Measurements from ENCODE around the gene PCDHGA1.
"Not testable (repeated sequence)": the region's sequence is repeated elsewhere in the genome, so short reads cannot be mapped to it uniquely, and the experiment has no call there.

Gene PCDHGA1

DNA sequence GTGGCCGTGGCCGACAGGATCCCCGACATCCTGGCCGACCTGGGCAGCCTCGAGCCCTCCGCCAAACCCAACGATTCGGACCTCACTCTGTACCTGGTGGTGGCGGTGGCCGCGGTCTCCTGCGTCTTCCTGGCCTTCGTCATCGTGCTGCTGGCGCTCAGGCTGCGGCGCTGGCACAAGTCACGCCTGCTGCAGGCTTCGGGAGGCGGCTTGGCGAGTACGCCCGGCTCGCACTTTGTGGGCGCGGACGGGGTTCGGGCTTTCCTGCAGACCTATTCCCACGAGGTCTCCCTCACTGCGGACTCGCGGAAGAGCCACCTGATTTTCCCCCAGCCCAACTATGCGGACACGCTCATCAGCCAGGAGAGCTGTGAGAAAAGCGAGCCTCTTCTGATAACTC, 15.7 kb downstream of the PCDHGA1 start:
- not testable (repeated sequence) for DNase-seq (ENCODE audit: low read depth in 2 of 2)

- no peak for DNase-seq (ENCODE audit: low read depth in 2 of 2)
Measured at GRCh38 chr5:141349917-141350619, 19.8 kb downstream of the PCDHGA1 start, which contains the start of gene PCDHGB1. TSS of gene PCDHGB1 (plus strand) at chr5:141350099. CDS start at chr5:141350261, 162 bp downstream.

DNA sequence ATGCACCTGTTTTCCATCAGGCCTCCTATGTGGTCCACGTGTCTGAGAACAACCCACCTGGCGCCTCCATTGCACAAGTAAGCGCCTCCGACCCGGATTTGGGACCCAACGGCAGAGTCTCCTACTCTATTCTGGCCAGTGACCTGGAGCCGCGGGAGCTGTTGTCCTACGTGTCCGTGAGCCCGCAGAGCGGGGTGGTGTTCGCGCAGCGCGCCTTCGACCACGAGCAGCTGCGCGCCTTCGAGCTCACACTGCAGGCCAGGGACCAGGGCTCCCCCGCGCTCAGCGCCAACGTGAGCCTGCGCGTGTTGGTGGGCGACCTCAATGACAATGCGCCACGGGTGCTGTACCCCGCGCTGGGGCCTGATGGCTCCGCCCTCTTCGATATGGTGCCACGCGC, 21.3 kb downstream of the PCDHGA1 start:
- DNase-seq (ENCODE audit: low read depth in 2 of 2): no peak

DNA sequence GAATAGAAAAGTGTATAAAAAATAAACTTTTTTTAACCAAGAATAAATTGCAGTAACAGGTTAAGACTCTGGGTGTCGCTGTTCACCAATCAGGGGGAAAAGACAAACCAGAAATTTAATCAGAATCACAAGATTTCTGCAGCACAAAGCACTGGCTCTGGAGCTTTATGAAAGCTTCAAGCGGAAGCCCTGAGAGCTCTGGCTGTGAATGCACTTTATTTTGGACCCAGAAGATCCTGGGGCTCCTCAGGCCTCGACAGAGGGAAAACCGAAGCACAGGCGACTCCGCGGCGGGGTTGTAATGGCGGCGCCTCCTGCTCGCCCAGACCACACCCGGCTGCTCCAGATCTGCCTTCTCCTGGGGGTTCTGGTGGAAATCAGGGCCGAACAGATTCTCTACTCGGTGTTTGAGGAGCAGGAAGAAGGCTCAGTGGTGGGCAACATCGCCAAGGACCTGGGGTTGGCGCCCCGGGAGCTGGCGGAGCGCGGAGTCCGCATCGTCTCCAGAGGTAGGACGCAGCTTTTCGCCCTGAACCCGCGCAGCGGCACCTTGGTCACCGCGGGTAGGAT, 24.7 kb downstream of the PCDHGA1 start, which contains the start of gene PCDHGA4:
TSS of gene PCDHGA4 (plus strand) at position 122 of the 570 bp plus-strand sequence. CDS start at position 209, 87 bp downstream.
- no peak for DNase-seq (ENCODE audit: low read depth in 2 of 2)

- DNase-seq (ENCODE audit: low read depth in 2 of 2): no peak
Measured at GRCh38 chr5:141355641-141356040, 25.3 kb downstream of the PCDHGA1 start.

DNA sequence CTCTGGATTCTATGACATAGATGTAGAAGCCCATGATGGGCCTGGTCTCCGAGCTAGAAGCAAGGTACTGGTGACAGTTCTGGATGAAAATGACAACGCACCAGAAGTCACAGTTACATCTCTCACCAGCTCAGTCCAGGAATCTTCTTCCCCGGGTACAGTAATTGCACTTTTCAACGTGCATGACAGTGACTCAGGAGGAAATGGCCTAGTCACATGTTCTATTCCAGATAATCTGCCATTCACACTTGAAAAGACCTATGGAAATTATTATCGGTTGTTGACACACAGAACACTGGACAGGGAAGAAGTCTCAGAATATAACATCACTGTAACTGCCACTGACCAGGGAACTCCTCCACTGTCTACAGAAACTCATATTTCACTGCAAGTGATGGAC, 25.8 kb downstream of the PCDHGA1 start:
- DNase-seq (ENCODE audit: low read depth in 2 of 2): no peak

DNA sequence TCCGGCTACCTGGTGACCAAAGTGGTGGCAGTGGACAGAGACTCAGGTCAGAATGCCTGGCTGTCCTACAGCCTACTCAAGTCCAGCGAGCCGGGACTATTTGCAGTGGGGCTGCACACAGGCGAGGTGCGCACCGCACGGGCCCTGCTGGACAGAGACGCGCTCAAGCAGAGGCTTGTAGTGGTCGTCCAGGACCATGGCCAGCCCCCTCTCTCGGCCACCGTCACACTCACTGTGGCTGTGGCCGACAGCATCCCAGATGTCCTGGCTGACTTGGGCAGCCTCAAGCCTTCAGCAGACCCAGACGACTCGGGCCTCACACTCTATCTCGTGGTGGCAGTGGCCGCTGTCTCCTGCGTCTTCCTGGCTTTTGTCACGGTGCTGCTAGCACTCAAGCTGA, 26.6 kb downstream of the PCDHGA1 start:
- no peak for DNase-seq (ENCODE audit: low read depth in 2 of 2)

- DNase-seq (ENCODE audit: low read depth in 2 of 2): no peak
Measured at GRCh38 chr5:141359790-141360426, 29.6 kb downstream of the PCDHGA1 start, which contains the start of gene PCDHGB2. TSS of gene PCDHGB2 (plus strand) at chr5:141359994. CDS start at chr5:141360136, 142 bp downstream.

DNA sequence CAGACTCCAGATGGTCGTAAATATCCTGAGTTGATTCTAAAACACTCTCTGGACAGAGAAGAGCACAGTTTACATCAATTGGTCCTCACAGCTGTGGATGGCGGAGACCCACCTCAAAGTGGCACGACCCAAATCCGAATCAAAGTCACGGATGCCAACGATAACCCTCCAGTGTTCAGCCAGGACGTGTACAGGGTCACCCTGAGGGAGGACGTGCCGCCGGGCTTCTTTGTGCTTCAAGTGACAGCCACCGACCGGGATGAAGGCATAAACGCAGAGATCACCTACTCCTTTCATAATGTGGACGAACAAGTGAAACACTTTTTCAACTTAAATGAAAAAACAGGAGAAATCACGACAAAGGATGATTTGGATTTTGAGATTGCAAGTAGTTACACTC, 30.4 kb downstream of the PCDHGA1 start:
- no peak for DNase-seq (ENCODE audit: low read depth in 2 of 2)

DNA sequence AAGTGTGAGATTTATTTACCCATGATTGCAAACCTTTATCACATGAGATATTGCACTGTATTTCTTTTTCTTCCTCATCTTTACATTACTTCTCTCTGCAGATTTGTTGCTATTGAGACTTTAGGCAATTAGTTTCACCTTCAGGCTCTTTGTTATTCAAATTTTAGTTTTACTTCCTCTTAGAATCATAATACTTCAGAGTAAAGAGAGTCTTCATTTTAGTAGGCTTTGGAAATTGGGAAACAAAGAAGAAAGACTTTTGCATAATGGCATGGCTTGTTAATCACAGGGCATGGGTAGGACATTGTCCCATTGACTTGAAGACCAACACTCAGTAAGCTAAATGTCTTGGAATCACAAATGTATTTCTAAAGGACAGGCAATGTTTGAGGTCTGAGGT, 32.4 kb downstream of the PCDHGA1 start:
- DNase-seq (ENCODE audit: low read depth in 2 of 2): no peak

DNA sequence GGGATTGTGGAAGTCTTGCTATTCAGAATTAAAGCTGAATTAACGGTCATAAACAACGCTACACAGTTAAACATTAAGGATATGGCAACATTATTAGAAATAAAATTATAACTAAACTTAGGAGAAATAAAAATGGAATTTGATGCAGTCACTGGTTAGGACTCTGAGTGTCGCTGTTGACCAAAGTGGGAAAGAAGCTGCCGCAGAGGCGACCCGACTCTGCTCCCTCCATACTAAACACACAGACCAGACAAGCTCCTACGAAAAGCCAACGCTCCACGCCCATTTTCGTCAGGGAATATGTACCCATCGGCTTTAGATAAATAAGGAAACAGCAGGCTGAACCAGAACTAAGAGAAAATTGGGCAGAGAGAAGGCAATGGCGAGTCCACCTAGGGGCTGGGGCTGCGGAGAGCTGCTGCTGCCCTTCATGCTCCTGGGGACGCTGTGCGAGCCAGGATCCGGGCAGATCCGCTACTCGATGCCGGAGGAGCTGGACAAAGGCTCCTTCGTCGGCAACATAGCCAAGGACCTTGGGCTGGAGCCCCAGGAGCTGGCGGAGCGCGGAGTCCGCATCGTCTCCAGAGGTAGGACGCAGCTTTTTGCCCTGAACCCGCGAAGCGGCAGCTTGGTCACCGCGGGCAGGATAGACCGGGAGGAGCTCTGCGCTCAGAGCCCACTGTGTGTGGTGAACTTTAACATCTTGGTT, 33.8 kb downstream of the PCDHGA1 start, which contains the start of gene PCDHGA5:
TSS of gene PCDHGA5 (plus strand) at position 211 of the 709 bp plus-strand sequence. CDS start at position 380, 169 bp downstream.
- no peak for DNase-seq (ENCODE audit: low read depth in 2 of 2)

- no peak for DNase-seq (ENCODE audit: low read depth in 2 of 2)
Measured at GRCh38 chr5:141366016-141366896, 35.9 kb downstream of the PCDHGA1 start.

GRCh38 chr5:141369994-141370848, 39.9 kb downstream of the PCDHGA1 start, which contains the start of gene PCDHGB3:
TSS of gene PCDHGB3 (plus strand) at chr5:141370242. CDS start at chr5:141370395, 153 bp downstream.
- no peak for DNase-seq (ENCODE audit: low read depth in 2 of 2)

- no peak for DNase-seq (ENCODE audit: low read depth in 2 of 2)
Measured at GRCh38 chr5:141371572-141372475, 41.5 kb downstream of the PCDHGA1 start.

DNA sequence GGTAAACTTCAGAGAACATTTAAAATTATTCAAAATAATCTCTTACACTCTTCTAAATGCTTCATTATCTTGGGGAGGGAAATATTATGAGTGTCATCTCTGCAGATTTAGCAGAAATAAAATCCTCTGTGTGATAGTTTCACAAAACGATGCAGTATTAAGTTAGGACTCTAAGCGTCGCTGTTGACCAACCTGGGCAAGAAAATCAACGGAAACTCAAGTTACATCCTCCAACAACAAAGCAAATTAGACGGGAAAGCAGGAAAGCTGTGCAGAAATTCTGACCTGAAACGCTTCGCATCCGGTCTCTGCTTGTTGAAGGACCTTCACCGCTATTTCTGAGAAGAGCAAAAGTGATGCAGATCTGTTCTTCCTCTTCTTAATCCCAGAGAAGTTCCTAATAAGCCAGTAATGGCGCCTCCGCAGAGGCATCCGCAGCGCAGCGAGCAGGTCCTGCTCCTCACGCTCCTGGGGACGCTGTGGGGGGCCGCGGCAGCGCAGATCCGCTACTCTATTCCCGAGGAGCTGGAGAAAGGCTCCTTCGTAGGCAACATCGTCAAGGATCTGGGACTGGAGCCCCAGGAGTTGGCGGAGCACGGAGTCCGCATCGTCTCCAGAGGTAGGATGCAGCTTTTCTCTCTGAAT, 43.5 kb downstream of the PCDHGA1 start, which contains the start of gene PCDHGA6:
TSS of gene PCDHGA6 (plus strand) at position 219 of the 645 bp plus-strand sequence. CDS start at position 412, 193 bp downstream.
- no peak for DNase-seq (ENCODE audit: low read depth in 2 of 2)

DNA sequence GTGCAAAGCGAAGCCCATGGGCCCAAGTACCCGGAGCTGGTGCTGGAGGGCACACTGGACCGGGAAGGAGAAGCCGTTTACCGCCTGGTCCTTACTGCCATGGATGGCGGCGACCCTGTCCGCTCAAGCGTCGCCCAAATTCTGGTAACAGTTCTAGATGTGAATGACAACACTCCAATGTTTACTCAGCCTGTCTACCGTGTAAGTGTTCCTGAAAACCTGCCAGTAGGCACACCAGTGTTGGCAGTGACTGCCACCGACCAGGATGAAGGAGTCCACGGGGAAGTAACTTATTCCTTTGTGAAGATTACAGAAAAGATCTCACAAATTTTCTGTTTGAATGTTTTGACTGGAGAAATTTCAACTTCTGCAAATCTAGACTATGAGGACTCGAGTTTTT, 44.3 kb downstream of the PCDHGA1 start:
- no peak for DNase-seq (ENCODE audit: low read depth in 2 of 2)

DNA sequence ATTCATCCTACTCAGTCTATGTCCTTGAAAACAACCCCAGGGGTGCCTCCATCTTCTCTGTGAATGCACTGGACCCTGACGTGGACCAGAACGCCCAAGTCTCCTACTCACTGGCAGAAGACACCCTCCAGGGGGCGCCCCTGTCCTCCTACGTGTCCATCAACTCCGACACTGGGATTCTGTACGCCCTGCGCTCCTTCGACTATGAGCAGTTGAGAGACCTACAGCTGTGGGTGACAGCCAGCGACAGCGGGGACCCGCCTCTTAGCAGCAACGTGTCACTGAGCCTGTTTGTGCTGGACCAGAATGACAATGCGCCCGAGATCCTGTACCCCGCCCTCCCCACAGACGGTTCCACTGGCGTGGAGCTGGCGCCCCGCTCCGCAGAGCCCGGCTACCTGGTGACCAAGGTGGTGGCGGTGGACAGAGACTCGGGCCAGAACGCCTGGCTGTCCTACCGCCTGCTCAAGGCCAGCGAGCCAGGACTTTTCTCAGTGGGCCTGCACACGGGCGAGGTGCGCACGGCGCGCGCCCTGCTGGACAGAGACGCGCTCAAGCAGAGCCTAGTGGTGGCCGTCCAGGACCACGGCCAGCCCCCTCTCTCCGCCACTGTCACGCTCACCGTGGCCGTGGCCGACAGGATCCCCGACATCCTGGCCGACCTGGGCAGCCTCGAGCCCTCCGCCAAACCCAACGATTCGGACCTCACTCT, 45.3 kb downstream of the PCDHGA1 start:
- not testable (repeated sequence) for DNase-seq (ENCODE audit: low read depth in 2 of 2)
